H1 (cell line): ENCODE results near the gene DOP1B. TPM values are rescaled to one million over a fixed set of nuclear protein-coding genes. Genes with fewer than 3 reads are reported as not detected.

Experiments
- CTCF ChIA-PET: fragments of 300-600 bp; sonication (Branson Sonifier 250); formaldehyde crosslinking; loops from one replicate; lab custom pipeline; 2021; ENCODE audit not compliant: partially characterized antibody; lab: Charles Lee
- POLR2A ChIA-PET: fragments of 300-600 bp; sonication (Branson Sonifier 250); formaldehyde crosslinking; loops from one replicate; lab custom pipeline; 2021; ENCODE audit warnings: inconsistent platforms; ENCODE audit not compliant: partially characterized antibody; lab: Charles Lee
- DNase-seq, 2 experiments: peaks; one replicate each; pipeline versions ENCODE4 v3.0.0 to v3.0.0-alpha.2; 2010 to 2022; ENCODE audit warnings: low spot score in 2 of 2, low read depth in 1 of 2, mixed read lengths in 1 of 2
- FAIRE-seq: peaks from 2 replicates; lab custom pipeline; 2011; peaks lifted over from hg19 to GRCh38; lab: Jason Lieb, UNC
- H2AFZ ChIP-seq: 2 replicates; pipeline ENCODE4 v1.8.1; 2012; ENCODE audit warnings: low read length, inconsistent platforms
- H2AK5ac ChIP-seq: 2 replicates; pipeline ENCODE4 v1.6.1; 2013; ENCODE audit warnings: low read depth, low read length
- H2BK120ac ChIP-seq: replicated peaks from 2 replicates; pipeline ENCODE3; 2013; ENCODE audit warnings: low read depth, low read length, inconsistent platforms
- H2BK12ac ChIP-seq: 2 replicates; pipeline ENCODE4 v1.6.1; 2013; ENCODE audit warnings: low read depth, low read length
- H2BK15ac ChIP-seq: 2 replicates; pipeline ENCODE4 v1.6.1; 2013; ENCODE audit warnings: low read length
- H2BK20ac ChIP-seq: 2 replicates; pipeline ENCODE4 v1.6.1; 2013; ENCODE audit warnings: low read length
- H2BK5ac ChIP-seq: 2 replicates; pipeline ENCODE4 v1.6.1; 2013; ENCODE audit warnings: low read depth, low read length
- H3K14ac ChIP-seq: 2 replicates; pipeline ENCODE4 v1.6.1; 2013; ENCODE audit warnings: inconsistent platforms; ENCODE audit not compliant: insufficient read length
- H3K18ac ChIP-seq: 2 replicates; pipeline ENCODE4 v1.6.1; 2013; ENCODE audit warnings: low read length; ENCODE audit errors: extremely low read depth
- H3K23ac ChIP-seq: 2 replicates; pipeline ENCODE4 v1.6.1; 2013; ENCODE audit warnings: inconsistent platforms; ENCODE audit not compliant: insufficient read length
- H3K23me2 ChIP-seq: 2 replicates; pipeline ENCODE4 v1.6.1; 2013; ENCODE audit warnings: low read depth, low read length
- H3K27ac ChIP-seq: 2 replicates; pipeline ENCODE4 v1.6.1; 2011; ENCODE audit warnings: low read depth, low read length, inconsistent platforms
- H3K27me3 ChIP-seq, 4 experiments: replicated peaks in 1 of 4; 1 replicate in 1 of 4; 2 replicates in 3 of 4; pipeline versions ENCODE4 v1.6.1 to v1.8.1; 2011 to 2013; ENCODE audit warnings: low read length in 3 of 4, mild to moderate bottlenecking in 3 of 4, inconsistent platforms in 2 of 4, mixed read lengths in 2 of 4, moderate library complexity in 1 of 4; ENCODE audit not compliant: control insufficient read depth in 3 of 4, insufficient read depth in 3 of 4; ENCODE audit errors: extremely low read depth in 1 of 4
- H3K36me3 ChIP-seq, 4 experiments: 2 replicates each; pipeline versions ENCODE4 v1.6.1 to v1.8.1; 2011 to 2013; ENCODE audit warnings: mild to moderate bottlenecking in 4 of 4, low read length in 3 of 4, moderate library complexity in 2 of 4, control low read depth in 1 of 4, inconsistent platforms in 1 of 4; ENCODE audit not compliant: insufficient read depth in 4 of 4, control insufficient read depth in 2 of 4
- H3K4ac ChIP-seq: replicated peaks from 2 replicates; pipeline ENCODE3; 2013; ENCODE audit warnings: low read length, low read depth, mixed read lengths, inconsistent platforms; ENCODE audit not compliant: insufficient read length
- H3K4me1 ChIP-seq, 4 experiments: replicated peaks in 1 of 4; 1 replicate in 1 of 4; 2 replicates in 3 of 4; pipeline versions ENCODE4 v1.6.1 to v1.8.1; 2011 to 2013; ENCODE audit warnings: low read length in 3 of 4, inconsistent platforms in 2 of 4, mixed read lengths in 1 of 4; ENCODE audit not compliant: insufficient read depth in 4 of 4, control insufficient read depth in 3 of 4
- H3K4me2 ChIP-seq, 2 experiments: 2 replicates each; pipeline versions ENCODE4 v1.6.1 to v1.8.1; 2011 to 2013; ENCODE audit warnings: low read depth in 2 of 2, low read length in 2 of 2, control low read depth in 1 of 2, inconsistent platforms in 1 of 2, mild to moderate bottlenecking in 1 of 2; ENCODE audit not compliant: insufficient read depth in 1 of 2
- H3K4me3 ChIP-seq, 4 experiments: fragments of 200-600, 300-600 bp in 1 of 4; sonication (generic), shearing (Covaris generic), sonication (Bioruptor Twin) in 1 of 4; 2 replicates each; pipeline versions ENCODE4 v1.5.1 to v1.8.1; 2011 to 2016; ENCODE audit warnings: low read length in 4 of 4, low read depth in 3 of 4, control low read depth in 2 of 4, inconsistent platforms in 2 of 4, mild to moderate bottlenecking in 2 of 4, mixed read lengths in 1 of 4, moderate library complexity in 1 of 4; ENCODE audit not compliant: insufficient read depth in 2 of 4; ENCODE audit errors: extremely low read depth in 1 of 4
- H3K56ac ChIP-seq: replicated peaks from 2 replicates; pipeline ENCODE3; 2013; ENCODE audit warnings: low read depth, mild to moderate bottlenecking, mixed read lengths, low read length, inconsistent platforms; ENCODE audit not compliant: insufficient read length
- H3K79me1 ChIP-seq: 2 replicates; pipeline ENCODE4 v1.6.1; 2013; ENCODE audit warnings: low read depth, low read length, control low read depth
- H3K79me2 ChIP-seq, 2 experiments: 2 replicates each; pipeline versions ENCODE4 v1.6.1 to v1.8.1; 2012 to 2013; ENCODE audit warnings: low read length in 2 of 2, mild to moderate bottlenecking in 2 of 2, inconsistent platforms in 1 of 2; ENCODE audit not compliant: insufficient read depth in 2 of 2, control insufficient read depth in 1 of 2
- H3K9ac ChIP-seq, 4 experiments: replicated peaks in 1 of 4; 1 replicate in 1 of 4; 2 replicates in 3 of 4; pipeline versions ENCODE4 v1.6.1 to v1.8.1; 2011 to 2013; ENCODE audit warnings: low read depth in 3 of 4, low read length in 3 of 4, control low read depth in 2 of 4, mild to moderate bottlenecking in 2 of 4, moderate library complexity in 2 of 4, inconsistent platforms in 1 of 4; ENCODE audit errors: extremely low read depth in 1 of 4
- H3K9me3 ChIP-seq, 2 experiments: 2 replicates each; pipeline versions ENCODE4 v1.6.1 to v1.8.1; 2012 to 2013; ENCODE audit warnings: mild to moderate bottlenecking in 2 of 2, moderate library complexity in 2 of 2, control low read depth in 1 of 2, inconsistent platforms in 1 of 2, low read depth in 1 of 2, low read length in 1 of 2, mixed read lengths in 1 of 2; ENCODE audit not compliant: insufficient read depth in 2 of 2
- H4K20me1 ChIP-seq, 2 experiments: replicated peaks in 1 of 2; 2 replicates each; pipeline versions ENCODE3 to v1.8.1; 2011 to 2013; ENCODE audit warnings: inconsistent platforms in 2 of 2, low read length in 2 of 2, mild to moderate bottlenecking in 1 of 2; ENCODE audit not compliant: insufficient read depth in 2 of 2, control insufficient read depth in 1 of 2
- H4K5ac ChIP-seq: 2 replicates; pipeline ENCODE4 v1.6.1; 2013; ENCODE audit warnings: low read length, low read depth, mixed read lengths, inconsistent platforms; ENCODE audit not compliant: insufficient read length
- H4K8ac ChIP-seq: 2 replicates; pipeline ENCODE4 v1.8.0; 2013; ENCODE audit warnings: mild to moderate bottlenecking, moderate library complexity, low read length, inconsistent platforms; ENCODE audit not compliant: insufficient read depth; ENCODE audit errors: extremely low read depth
- H4K91ac ChIP-seq: replicated peaks from 2 replicates; pipeline ENCODE3; 2013; ENCODE audit warnings: low read length, mixed read lengths, inconsistent platforms; ENCODE audit not compliant: insufficient read length
- CHD1 ChIP-seq: IDR thresholded peaks from 2 replicates; pipeline ENCODE4 v1.6.1; 2012; ENCODE audit warnings: low read depth, low read length, improper control_type of control experiment
- WGBS, 2 experiments: shearing (Covaris generic) in 1 of 2; methylation state at CpG; one replicate each; pipeline versions ENCODE4 v1.1.6 to v1.1.7; 2013 to 2015; ENCODE audit warnings: low lambda C conversion rate in 2 of 2, mixed read lengths in 2 of 2, inconsistent platforms in 1 of 2, low coverage in 1 of 2, missing lambda C conversion rate in 1 of 2; ENCODE audit not compliant: insufficient replicate concordance in 2 of 2, insufficient coverage in 1 of 2, insufficient read length in 1 of 2; ENCODE audit errors: extremely low coverage in 1 of 2, missing lambda C conversion rate in 1 of 2; 5-methylcytosine and 5-hydroxymethylcytosine counted together
- polyA plus RNA-seq, 7 experiments: library from polyadenylated mRNA; depleted of rRNA in 3 of 7; stranded (reverse) in 5 of 7; unstranded in 2 of 7; fragments of >200 nt in 5 of 7; fragments of 200-250 nt in 2 of 7; gene quantifications; 1 replicate in 5 of 7; 2 replicates in 1 of 7; 4 replicates in 1 of 7; pipeline versions ENCODE4 v1.2.1 to v1.2.3, GENCODE V29; 2011 to 2013; ENCODE audit warnings: missing spikeins in 2 of 7, mixed read lengths in 2 of 7
- total RNA-seq: library from RNA; stranded (reverse); fragmentation: NEBNext Ultra II Directional; extraction: Animal tissue kit (Norgen Biotek cat#: 25700); gene quantifications from 2 replicates; pipeline ENCODE4 v1.2.1, GENCODE V29; 2021

DOP1B gene
- total and polyA plus RNA-seq, 2 of the 8 experiments (the other 6 are each of a cell fraction or from before 2014, with no cell fraction given), result 2.8 to 9.9 TPM

DNA sequence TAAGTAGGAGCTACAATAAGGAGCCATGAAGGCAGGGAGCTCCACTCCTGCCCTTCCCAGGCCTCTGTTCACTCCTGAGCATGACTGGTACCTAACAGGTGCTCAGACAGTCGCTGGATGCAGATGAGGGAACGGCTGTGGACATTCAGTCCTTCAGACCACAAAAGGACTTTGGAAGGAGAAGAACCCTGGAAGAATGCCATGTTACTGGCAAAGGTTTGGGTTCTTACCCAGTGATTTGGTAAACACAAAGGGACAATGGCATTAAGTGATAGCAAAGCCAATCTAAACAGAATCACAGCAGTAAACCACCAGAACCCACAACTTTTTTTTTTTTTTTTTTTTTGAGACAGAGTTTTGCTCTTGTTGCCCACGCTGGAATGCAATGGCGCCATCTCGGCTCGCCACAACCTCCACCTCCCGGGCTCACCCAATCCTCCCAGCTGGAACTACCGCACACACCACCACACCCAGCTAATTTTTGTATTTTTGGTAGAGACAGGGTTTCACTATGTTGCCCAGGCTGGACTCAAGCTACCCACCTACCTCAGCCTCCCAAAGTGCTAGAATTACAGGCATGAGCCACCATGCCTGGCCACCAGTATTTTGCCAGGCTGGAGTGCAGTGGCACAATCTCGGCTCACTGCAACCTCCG lies 29.2 kb upstream of the DOP1B start:
- Histone ChIP-seq H2AK5ac (no peak overlapping the region), H3K27me3 (peaks cover 0 to 6% (median 0%) of the 10 kb centered on the region in 4 experiments; a peak in 3 of 7 replicates), H3K9ac (no peak overlapping the region), H2BK20ac (no peak overlapping the region), H4K91ac (no peak overlapping the region), H3K23ac (no peak overlapping the region), H3K79me2 (no peaks in the 10 kb centered on the region), H3K56ac (no peak overlapping the region), H2AFZ (no peak overlapping the region), H3K23me2 (no peaks in the 10 kb centered on the region; the same call in 1 of the 2 replicates), H3K4me3 (no peak overlapping the region), H3K4me1 (peaks cover 0 to 3% (median 0%) of the 10 kb centered on the region in 4 experiments; a peak in 2 of 7 replicates), H2BK5ac (no peak overlapping the region), H3K4ac (no peak overlapping the region), H3K18ac (no peak overlapping the region), H2BK15ac (no peak overlapping the region), H3K36me3 (no peaks in the 10 kb centered on the region), H2BK12ac (no peak overlapping the region), H3K79me1 (no peaks in the 10 kb centered on the region), H3K14ac (no peak overlapping the region), H3K27ac (no peak overlapping the region), H2BK120ac (no peak overlapping the region), H4K5ac (no peak overlapping the region), H3K9me3 (no peaks in the 10 kb centered on the region), H4K20me1 (no peaks in the 10 kb centered on the region), H3K4me2 (no peak overlapping the region), H4K8ac (no peak overlapping the region; the same call in 1 of the 2 replicates)
- FAIRE-seq (no peak), DNase-seq (no peak)
- POLR2A ChIA-PET, result interaction anchor here (0.6 to 1.6 kb wide), 3 partner anchors 9 to 16 kb away, joined by 3 to 5 read pairs (median 5); no protein-coding TSS in a partner anchor
- no peak for TF ChIP-seq CHD1
- WGBS, 2 experiments, result 96% methylated on average over 9 of the region's 10 CpGs; no CpG with 5 or more reads in 1 of the 2 experiments
- CTCF ChIA-PET, result interaction anchor here (0.6 to 5.2 kb wide), 11 partner anchors 10 to 1496 kb away, joined by 3 to 25 read pairs (median 5); no protein-coding TSS in a partner anchor
